Measurements from ENCODE around the gene IL36B.

DNA sequence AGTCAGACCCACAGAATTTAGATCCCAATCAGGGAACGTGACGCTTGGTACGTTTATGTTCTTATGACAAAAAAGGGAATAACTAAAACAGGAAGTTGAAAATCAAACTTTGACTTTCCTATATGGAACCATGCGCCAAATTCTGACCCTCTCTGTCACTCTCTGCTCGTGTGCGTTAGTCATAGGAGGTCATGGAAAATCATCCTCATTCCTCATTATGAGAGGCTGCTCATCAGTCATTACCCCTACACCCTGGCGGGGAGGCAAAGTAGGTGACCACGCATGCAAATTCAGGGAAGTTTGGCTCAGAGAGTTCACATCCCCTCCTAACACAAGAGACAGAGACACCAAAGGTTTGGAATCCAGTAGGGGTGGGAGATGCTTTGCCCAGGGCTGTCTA, 30.6 kb upstream of the IL36B start:
- TF ChIP-seq ZC3H10 (CRISPR knock-in tag; IDR thresholded peaks at IDR 0.05) (no peak), SNAI2 (CRISPR knock-in tag; IDR thresholded peaks at IDR 0.05) (no peak), OSR1 (CRISPR knock-in tag; IDR thresholded peaks at IDR 0.05) (no peak), ZFP3 (CRISPR knock-in tag; IDR thresholded peaks at IDR 0.05) (no peak), ISL1 (CRISPR knock-in tag; IDR thresholded peaks at IDR 0.05) (no peak), GLIS3 (CRISPR knock-in tag; IDR thresholded peaks at IDR 0.05) (no peak), ARNTL (CRISPR knock-in tag; IDR thresholded peaks at IDR 0.05; ENCODE audit: borderline replicate concordance, low read depth) (no peak), RARB (CRISPR knock-in tag; IDR thresholded peaks at IDR 0.05) (no peak), ZNF70 (CRISPR knock-in tag; IDR thresholded peaks at IDR 0.05) (no peak), CSDC2 (CRISPR knock-in tag; IDR thresholded peaks at IDR 0.05) (no peak)
- TF ChIP-seq, protein P1, sequence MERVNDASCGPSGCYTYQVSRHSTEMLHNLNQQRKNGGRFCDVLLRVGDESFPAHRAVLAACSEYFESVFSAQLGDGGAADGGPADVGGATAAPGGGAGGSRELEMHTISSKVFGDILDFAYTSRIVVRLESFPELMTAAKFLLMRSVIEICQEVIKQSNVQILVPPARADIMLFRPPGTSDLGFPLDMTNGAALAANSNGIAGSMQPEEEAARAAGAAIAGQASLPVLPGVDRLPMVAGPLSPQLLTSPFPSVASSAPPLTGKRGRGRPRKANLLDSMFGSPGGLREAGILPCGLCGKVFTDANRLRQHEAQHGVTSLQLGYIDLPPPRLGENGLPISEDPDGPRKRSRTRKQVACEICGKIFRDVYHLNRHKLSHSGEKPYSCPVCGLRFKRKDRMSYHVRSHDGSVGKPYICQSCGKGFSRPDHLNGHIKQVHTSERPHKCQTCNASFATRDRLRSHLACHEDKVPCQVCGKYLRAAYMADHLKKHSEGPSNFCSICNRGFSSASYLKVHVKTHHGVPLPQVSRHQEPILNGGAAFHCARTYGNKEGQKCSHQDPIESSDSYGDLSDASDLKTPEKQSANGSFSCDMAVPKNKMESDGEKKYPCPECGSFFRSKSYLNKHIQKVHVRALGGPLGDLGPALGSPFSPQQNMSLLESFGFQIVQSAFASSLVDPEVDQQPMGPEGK (CRISPR knock-in tag; IDR thresholded peaks at IDR 0.05; ENCODE audit: borderline replicate concordance), result no peak
- TF ChIP-seq, protein P2, sequence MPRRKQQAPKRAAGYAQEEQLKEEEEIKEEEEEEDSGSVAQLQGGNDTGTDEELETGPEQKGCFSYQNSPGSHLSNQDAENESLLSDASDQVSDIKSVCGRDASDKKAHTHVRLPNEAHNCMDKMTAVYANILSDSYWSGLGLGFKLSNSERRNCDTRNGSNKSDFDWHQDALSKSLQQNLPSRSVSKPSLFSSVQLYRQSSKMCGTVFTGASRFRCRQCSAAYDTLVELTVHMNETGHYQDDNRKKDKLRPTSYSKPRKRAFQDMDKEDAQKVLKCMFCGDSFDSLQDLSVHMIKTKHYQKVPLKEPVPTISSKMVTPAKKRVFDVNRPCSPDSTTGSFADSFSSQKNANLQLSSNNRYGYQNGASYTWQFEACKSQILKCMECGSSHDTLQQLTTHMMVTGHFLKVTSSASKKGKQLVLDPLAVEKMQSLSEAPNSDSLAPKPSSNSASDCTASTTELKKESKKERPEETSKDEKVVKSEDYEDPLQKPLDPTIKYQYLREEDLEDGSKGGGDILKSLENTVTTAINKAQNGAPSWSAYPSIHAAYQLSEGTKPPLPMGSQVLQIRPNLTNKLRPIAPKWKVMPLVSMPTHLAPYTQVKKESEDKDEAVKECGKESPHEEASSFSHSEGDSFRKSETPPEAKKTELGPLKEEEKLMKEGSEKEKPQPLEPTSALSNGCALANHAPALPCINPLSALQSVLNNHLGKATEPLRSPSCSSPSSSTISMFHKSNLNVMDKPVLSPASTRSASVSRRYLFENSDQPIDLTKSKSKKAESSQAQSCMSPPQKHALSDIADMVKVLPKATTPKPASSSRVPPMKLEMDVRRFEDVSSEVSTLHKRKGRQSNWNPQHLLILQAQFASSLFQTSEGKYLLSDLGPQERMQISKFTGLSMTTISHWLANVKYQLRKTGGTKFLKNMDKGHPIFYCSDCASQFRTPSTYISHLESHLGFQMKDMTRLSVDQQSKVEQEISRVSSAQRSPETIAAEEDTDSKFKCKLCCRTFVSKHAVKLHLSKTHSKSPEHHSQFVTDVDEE (CRISPR knock-in tag; IDR thresholded peaks at IDR 0.05), result no peak
- TF ChIP-seq, protein P3, sequence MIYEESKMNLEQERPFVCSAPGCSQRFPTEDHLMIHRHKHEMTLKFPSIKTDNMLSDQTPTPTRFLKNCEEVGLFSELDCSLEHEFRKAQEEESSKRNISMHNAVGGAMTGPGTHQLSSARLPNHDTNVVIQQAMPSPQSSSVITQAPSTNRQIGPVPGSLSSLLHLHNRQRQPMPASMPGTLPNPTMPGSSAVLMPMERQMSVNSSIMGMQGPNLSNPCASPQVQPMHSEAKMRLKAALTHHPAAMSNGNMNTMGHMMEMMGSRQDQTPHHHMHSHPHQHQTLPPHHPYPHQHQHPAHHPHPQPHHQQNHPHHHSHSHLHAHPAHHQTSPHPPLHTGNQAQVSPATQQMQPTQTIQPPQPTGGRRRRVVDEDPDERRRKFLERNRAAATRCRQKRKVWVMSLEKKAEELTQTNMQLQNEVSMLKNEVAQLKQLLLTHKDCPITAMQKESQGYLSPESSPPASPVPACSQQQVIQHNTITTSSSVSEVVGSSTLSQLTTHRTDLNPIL (CRISPR knock-in tag; IDR thresholded peaks at IDR 0.05; ENCODE audit: low read depth), result no peak
